Adrenal gland (tissue), 5 donors: ENCODE results near the gene MKX.

Experiments used
- POLR2A ChIP-seq, 2 donors: fragments of 450-650 bp; IDR thresholded peaks; one replicate each; pipeline ENCODE4 v1.6.1; 2017; ENCODE audit warnings: antibody characterized with exemption in 2 of 2, mild to moderate bottlenecking in 2 of 2, moderate library complexity in 1 of 2
- TF ChIP-seq, protein P1 (sequence below), 6 experiments: fragments of 450-650 bp in 4 of 6; fragments of 200-600 bp in 2 of 6; sonication (generic) in 1 of 6; IDR thresholded peaks; 1 replicate in 5 of 6; 2 replicates in 1 of 6; pipeline versions ENCODE4 v1.5.1 to v1.8.0; 2016 to 2021; ENCODE audit warnings: antibody characterized with exemption in 6 of 6, mild to moderate bottlenecking in 2 of 6, moderate library complexity in 1 of 6
- donor health status: DM: no; HTN: no; CAD: no.

DNA sequence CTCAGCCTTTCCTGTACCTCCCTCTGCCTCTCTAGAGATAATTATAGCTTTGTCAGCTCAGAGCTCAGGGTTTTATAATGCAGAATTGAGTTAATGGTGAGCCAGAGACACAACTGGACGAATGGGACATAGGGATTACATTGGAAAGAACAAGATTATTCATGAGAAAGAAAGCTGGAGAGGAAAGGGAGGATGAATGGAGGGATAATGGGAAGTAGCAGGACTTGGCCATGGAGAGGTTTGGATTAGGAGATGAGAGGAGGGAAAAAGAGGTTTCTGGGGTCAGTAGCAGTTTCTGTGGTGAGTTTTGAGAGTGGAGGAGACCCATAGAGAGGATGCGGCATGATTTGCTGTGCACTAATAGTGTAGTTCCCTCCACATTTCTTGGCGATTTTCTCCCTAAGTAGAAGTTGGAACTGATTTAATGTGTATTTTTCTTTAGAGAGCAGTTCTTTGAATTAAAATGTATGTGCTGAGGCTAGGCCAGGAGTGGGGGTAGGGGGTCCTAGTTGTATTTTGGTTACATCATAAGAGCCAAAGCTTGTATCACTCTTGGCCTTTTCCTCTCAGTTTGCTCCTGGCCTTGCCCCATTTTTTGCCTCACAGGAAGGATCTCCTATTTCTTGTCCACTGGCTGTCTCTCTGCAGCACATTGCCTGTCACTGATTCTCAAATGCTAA lies 107.4 kb downstream of the MKX start:
- TF ChIP-seq, protein P1, sequence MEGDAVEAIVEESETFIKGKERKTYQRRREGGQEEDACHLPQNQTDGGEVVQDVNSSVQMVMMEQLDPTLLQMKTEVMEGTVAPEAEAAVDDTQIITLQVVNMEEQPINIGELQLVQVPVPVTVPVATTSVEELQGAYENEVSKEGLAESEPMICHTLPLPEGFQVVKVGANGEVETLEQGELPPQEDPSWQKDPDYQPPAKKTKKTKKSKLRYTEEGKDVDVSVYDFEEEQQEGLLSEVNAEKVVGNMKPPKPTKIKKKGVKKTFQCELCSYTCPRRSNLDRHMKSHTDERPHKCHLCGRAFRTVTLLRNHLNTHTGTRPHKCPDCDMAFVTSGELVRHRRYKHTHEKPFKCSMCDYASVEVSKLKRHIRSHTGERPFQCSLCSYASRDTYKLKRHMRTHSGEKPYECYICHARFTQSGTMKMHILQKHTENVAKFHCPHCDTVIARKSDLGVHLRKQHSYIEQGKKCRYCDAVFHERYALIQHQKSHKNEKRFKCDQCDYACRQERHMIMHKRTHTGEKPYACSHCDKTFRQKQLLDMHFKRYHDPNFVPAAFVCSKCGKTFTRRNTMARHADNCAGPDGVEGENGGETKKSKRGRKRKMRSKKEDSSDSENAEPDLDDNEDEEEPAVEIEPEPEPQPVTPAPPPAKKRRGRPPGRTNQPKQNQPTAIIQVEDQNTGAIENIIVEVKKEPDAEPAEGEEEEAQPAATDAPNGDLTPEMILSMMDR (IDR thresholded peaks at IDR 0.05): no peak
- TF ChIP-seq POLR2A (IDR thresholded peaks at IDR 0.05): no peak
